ENCODE data around the gene SRSF8.

Gene SRSF8

GRCh38 chr11:95085117-95085816 is 18.5 kb downstream of the SRSF8 start:
- Histone ChIP-seq H3K36me3 (ENCODE audit: control insufficient read depth, low read length) (no peaks in the 10 kb centered on the region), H3K4me2 (ENCODE audit: low read length) (no peak overlapping the region), H3K4me1 (ENCODE audit: control insufficient read depth, low read length) (peaks cover 11% of the 10 kb centered on the region), H3K9me3 (ENCODE audit: control insufficient read depth, insufficient read depth, low read length) (no peaks in the 10 kb centered on the region), H3K27ac (ENCODE audit: low read depth, low read length) (no peak overlapping the region), H3K79me2 (ENCODE audit: control insufficient read depth, low read length) (peaks cover under 1% of the 10 kb centered on the region; the same call in 1 of the 2 replicates), H3K9me2 (replicated peaks; ENCODE audit: control insufficient read depth, low read length) (no peaks in the 10 kb centered on the region), H3K4me3 (ENCODE audit: low read length) (no peak overlapping the region), H3F3A (ENCODE audit: control insufficient read depth, insufficient read depth) (no peaks in the 10 kb centered on the region), H4K20me1 (ENCODE audit: control insufficient read depth, insufficient read depth, low read depth, low read length) (no peaks in the 10 kb centered on the region), H3K27me3 (ENCODE audit: control insufficient read depth, low read length) (no peaks in the 10 kb centered on the region)
- TF ChIP-seq CTCF (IDR thresholded peaks at IDR 0.05; ENCODE audit: low read depth, low read length, poor library complexity, severe bottlenecking), result no peak
- TF ChIP-seq EZH2phosphoT487 (IDR thresholded peaks at IDR 0.05; ENCODE audit: borderline replicate concordance, low read length), result no peak

DNA sequence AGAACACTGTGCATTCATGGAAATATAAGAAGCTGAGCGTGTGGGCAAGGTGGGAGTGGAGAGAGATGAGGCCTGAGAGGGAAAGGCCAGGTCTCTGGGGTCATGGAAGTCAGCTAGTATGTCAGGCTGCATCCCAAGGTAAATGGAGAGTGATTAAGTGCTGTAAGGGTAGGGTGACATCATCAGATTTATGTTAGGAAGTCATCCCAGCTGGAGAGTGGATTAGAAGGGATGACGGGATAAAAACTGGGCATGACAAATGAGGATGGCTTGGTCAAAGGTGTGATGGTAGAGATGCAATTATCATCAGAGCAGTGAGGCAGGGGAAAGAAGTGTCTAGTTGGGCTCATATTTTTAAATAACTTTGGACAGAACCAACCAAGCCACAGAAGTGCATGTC is 19.4 kb downstream of the SRSF8 start:
- H3K4me1 ChIP-seq (ENCODE audit: control insufficient read depth, low read length), result peaks cover 20% of the 10 kb centered on the region
- no peaks in the 10 kb centered on the region for H3F3A ChIP-seq (ENCODE audit: control insufficient read depth, insufficient read depth)
- H3K9me3 ChIP-seq (ENCODE audit: control insufficient read depth, insufficient read depth, low read length), result no peaks in the 10 kb centered on the region
- no peak overlapping the region for H3K27ac ChIP-seq (ENCODE audit: low read depth, low read length)
- no peaks in the 10 kb centered on the region for H4K20me1 ChIP-seq (ENCODE audit: control insufficient read depth, insufficient read depth, low read depth, low read length)
- no peaks in the 10 kb centered on the region for H3K27me3 ChIP-seq (ENCODE audit: control insufficient read depth, low read length)
- no peaks in the 10 kb centered on the region for H3K36me3 ChIP-seq (ENCODE audit: control insufficient read depth, low read length)
- no peak overlapping the region for H3K4me3 ChIP-seq (ENCODE audit: low read length)
- no peak for TF ChIP-seq EZH2phosphoT487 (IDR thresholded peaks at IDR 0.05; ENCODE audit: borderline replicate concordance, low read length)
- no peak for TF ChIP-seq CTCF (IDR thresholded peaks at IDR 0.05; ENCODE audit: low read depth, low read length, poor library complexity, severe bottlenecking)
- no peaks in the 10 kb centered on the region for H3K9me2 ChIP-seq (replicated peaks; ENCODE audit: control insufficient read depth, low read length)
- H3K79me2 ChIP-seq (ENCODE audit: control insufficient read depth, low read length), result peaks cover 10% of the 10 kb centered on the region
- H3K4me2 ChIP-seq (ENCODE audit: low read length), result no peak overlapping the region

- no peaks in the 10 kb centered on the region for H3K9me2 ChIP-seq (replicated peaks; ENCODE audit: control insufficient read depth, low read length)
- no peaks in the 10 kb centered on the region for H3K9me3 ChIP-seq (ENCODE audit: control insufficient read depth, insufficient read depth, low read length)
- no peaks in the 10 kb centered on the region for H3K27me3 ChIP-seq (ENCODE audit: control insufficient read depth, low read length)
- no peaks in the 10 kb centered on the region for H3K36me3 ChIP-seq (ENCODE audit: control insufficient read depth, low read length)
- peaks cover 28% of the 10 kb centered on the region for H3K4me1 ChIP-seq (ENCODE audit: control insufficient read depth, low read length)
- H3K27ac ChIP-seq (ENCODE audit: low read depth, low read length), result no peak overlapping the region
- no peak for TF ChIP-seq CTCF (IDR thresholded peaks at IDR 0.05; ENCODE audit: low read depth, low read length, poor library complexity, severe bottlenecking)
- TF ChIP-seq EZH2phosphoT487 (IDR thresholded peaks at IDR 0.05; ENCODE audit: borderline replicate concordance, low read length), result no peak
- peaks cover 14% of the 10 kb centered on the region for H3K79me2 ChIP-seq (ENCODE audit: control insufficient read depth, low read length)
- no peak overlapping the region for H3K4me2 ChIP-seq (ENCODE audit: low read length)
- no peak overlapping the region for H3K4me3 ChIP-seq (ENCODE audit: low read length)
- H4K20me1 ChIP-seq (ENCODE audit: control insufficient read depth, insufficient read depth, low read depth, low read length), result no peaks in the 10 kb centered on the region
- H3F3A ChIP-seq (ENCODE audit: control insufficient read depth, insufficient read depth), result 0 out of 2 replicates have a peak, but pooled peaks cover 2% of the 10 kb centered on the region
These were observed 20.3 kb downstream of the SRSF8 start for GRCh38 chr11:95086836-95087570.

Data from DOHH2 (cell line).